ENCODE results near the gene HYOU1.
A peak's percentile ranks its signal among the peaks of the same experiment; 100 is the strongest.
"Not testable (repeated sequence)": the region's sequence is repeated elsewhere in the genome, so short reads cannot be mapped to it uniquely, and the experiment has no call there.

HYOU1 gene

GRCh38 chr11:119057000-119057769 lies at the start of gene HYOU1:
Gene HYOU1 (minus strand): TSS chr11:119057205. CDS start chr11:119056160, 1,045 bp downstream.
- DNase-seq = peak; percentile 98

GRCh38 chr11:119103793-119104192 lies 46.8 kb upstream of the HYOU1 start:
- DNase-seq = peak; percentile 70

GRCh38 chr11:119103161-119103664 lies 46.2 kb upstream of the HYOU1 start:
- not testable (repeated sequence) for DNase-seq

GRCh38 chr11:119101759-119102423 lies 44.9 kb upstream of the HYOU1 start, which contains the start of gene DPAGT1:
Gene DPAGT1 (minus strand): TSS chr11:119101853. CDS start chr11:119101655, 198 bp downstream.
- peak; percentile 97 for DNase-seq

- DNase-seq = peak; percentile 49
These were observed 44.2 kb upstream of the HYOU1 start for GRCh38 chr11:119100994-119101758.

- DNase-seq = peak; percentile 56
These were observed 43.4 kb upstream of the HYOU1 start for GRCh38 chr11:119100246-119100970.

- DNase-seq = no peak
These were observed 42.7 kb upstream of the HYOU1 start for GRCh38 chr11:119099711-119100110.

- DNase-seq = peak; percentile 99
These were observed 38.3 kb upstream of the HYOU1 start for GRCh38 chr11:119095066-119095880.

GRCh38 chr11:119094816-119095065 lies 37.7 kb upstream of the HYOU1 start:
- DNase-seq = peak; percentile 69

GRCh38 chr11:119093942-119094815 lies 37.2 kb upstream of the HYOU1 start:
- peak; percentile 59 for DNase-seq

GRCh38 chr11:119092880-119093842 lies 36.2 kb upstream of the HYOU1 start:
- peak; percentile 34 for DNase-seq

- peak; percentile 50 for DNase-seq
These were observed 35.2 kb upstream of the HYOU1 start for GRCh38 chr11:119091966-119092879.

GRCh38 chr11:119091178-119091577 lies 34.2 kb upstream of the HYOU1 start:
- peak; percentile 39 for DNase-seq

GRCh38 chr11:119089319-119089718 lies 32.3 kb upstream of the HYOU1 start:
- DNase-seq = peak; percentile 63

GRCh38 chr11:119088406-119088805 lies 31.4 kb upstream of the HYOU1 start:
- DNase-seq = no peak

- DNase-seq = no peak
These were observed 30.8 kb upstream of the HYOU1 start for GRCh38 chr11:119087747-119088241.

- DNase-seq = no peak
These were observed 30.1 kb upstream of the HYOU1 start for GRCh38 chr11:119087123-119087522.

GRCh38 chr11:119085437-119085847 lies 28.4 kb upstream of the HYOU1 start:
- DNase-seq = no peak

All from NCI-H82 (cell line).